Stomach (tissue), 9 donors: ENCODE results near the gene SCLT1. TPM values are rescaled to one million over a fixed set of nuclear protein-coding genes. Genes with fewer than 3 reads are reported as not detected.

Experiments
- DNase-seq, 2 donors: peaks; one replicate each; pipeline versions ENCODE4 v3.0.0 to v3.0.0-alpha.2; 2013 to 2019
- H3K27ac ChIP-seq, 5 donors: fragments of 200-600 bp in 4 of 5; sonication (generic) in 4 of 5; one replicate each; pipeline ENCODE4 v1.5.1; 2013 to 2019; ENCODE audit warnings: mild to moderate bottlenecking in 1 of 5, moderate library complexity in 1 of 5
- H3K27me3 ChIP-seq, 3 donors: fragments of 200-600 bp; sonication (generic); one replicate each; pipeline ENCODE4 v1.5.1; 2017 to 2019; ENCODE audit warnings: mixed run types in 1 of 3
- H3K36me3 ChIP-seq, 4 donors: fragments of 200-600 bp; sonication (generic); 1 replicate in 3 of 4; 2 replicates in 1 of 4; pipeline ENCODE4 v1.5.1; 2016 to 2019
- H3K4me1 ChIP-seq, 4 donors: fragments of 200-600 bp; sonication (generic); one replicate each; pipeline ENCODE4 v1.5.1; 2016 to 2019
- H3K4me3 ChIP-seq, 4 donors: fragments of 200-600 bp; sonication (generic) in 3 of 4; one replicate each; pipeline ENCODE4 v1.5.1; 2016 to 2019; ENCODE audit warnings: mild to moderate bottlenecking in 1 of 4
- H3K9me3 ChIP-seq, 4 donors: fragments of 200-600 bp; sonication (generic); one replicate each; pipeline ENCODE4 v1.5.1; 2016 to 2019
- EP300 ChIP-seq: sonication (generic); formaldehyde crosslinking; IDR thresholded peaks from one replicate; pipeline ENCODE4 v1.6.1; 2017; ENCODE audit warnings: antibody characterized with exemption
- POLR2A ChIP-seq, 4 donors: fragments of 450-650 bp; IDR thresholded peaks; one replicate each; pipeline ENCODE4 v1.6.1; 2016; ENCODE audit warnings: antibody characterized with exemption in 4 of 4, control low read depth in 2 of 4, mild to moderate bottlenecking in 1 of 4, moderate library complexity in 1 of 4
- POLR2AphosphoS5 ChIP-seq, 3 donors: sonication (generic); formaldehyde crosslinking; IDR thresholded peaks; one replicate each; pipeline ENCODE4 v1.6.1; 2016; ENCODE audit warnings: antibody characterized with exemption in 3 of 3
- whole genome bisulfite sequencing, 5 donors: extraction: QIAGEN DNeasy Blood & Tissue Kit in 3 of 5; methylation state at CpG; one replicate each; pipeline versions ENCODE4 v1.1.5 to v1.1.7; 2013 to 2018; 5-methylcytosine and 5-hydroxymethylcytosine counted together
- intact Hi-C: fragments of 100-400 bp; cut with DNase I; formaldehyde crosslinking; loops from one replicate; pipeline ENCODE4 v1.15.1; 2023; ENCODE audit warnings: low total_unique reads
- polyA plus RNA-seq, 3 donors: library from polyadenylated mRNA; stranded (reverse); fragments of 200-250 nt; gene quantifications; one replicate each; pipeline ENCODE4 v1.2.3, GENCODE V29; 2013
- small RNA-seq, 4 donors: library from RNA; depleted of rRNA; stranded (forward); fragments of <200 nt; gene quantifications; one replicate each; pipeline ENCODE3, GENCODE V24; 2016
- total RNA-seq, 5 donors: library from RNA; depleted of rRNA; stranded (reverse); fragments of >200 nt; gene quantifications; one replicate each; pipeline versions ENCODE4 v1.1.0 to v1.2.3, GENCODE V29; 2014 to 2016
- donor health status: healthy with polysubstance abuse.
- donor health status: Bipolar disorder and iron deficiency.
- donor health status: healthy.

The SCLT1 gene
- total and polyA plus RNA-seq, 8 donors = 2.3 to 49.0 (median 12.9) TPM

- TF ChIP-seq POLR2AphosphoS5 (IDR thresholded peaks at IDR 0.05) (peak in 1 of 3 donors; percentile 58), EP300 (peak; percentile 48), POLR2A (IDR thresholded peaks at IDR 0.05) (no peak)
- Histone ChIP-seq H3K4me3 (no peak overlapping the region), H3K27ac (peak overlapping the region in 3 of 5 donors; percentile 7 to 74 (median 40)), H3K4me1 (peaks cover 34 to 94% (median 67%) of the 10 kb centered on the region in 4 donors), H3K36me3 (peaks cover 10 to 40% (median 27%) of the 10 kb centered on the region in 4 donors), H3K9me3 (no peaks in the 10 kb centered on the region), H3K27me3 (no peaks in the 10 kb centered on the region)
- 32 to 62% (median 49%) methylated on average over 5 to 8 of the region's 8 CpGs for WGBS, 5 donors
- intact Hi-C loops = no loop called here
- peak; percentile 69 to 78 for DNase-seq
Observed at GRCh38 chr4:128835498-128836222, 257.7 kb downstream of the SCLT1 start.

Small RNA genes lying within 50 kb of the gene (small RNA-seq; reads per million reads assigned to genes)
- gene AC093826.2 = 0 reads per million in 4 donors

Other genes with a start within 250 kb of the SCLT1 start
- gene C4orf33, start 2.6 kb upstream of the SCLT1 start, total RNA-seq = 10 to 100 TPM in 2 of 5 donors, 1 to 10 TPM in 2, not detected in 1; 4.5 to 27.5 (median 11.2) TPM
- 10 to 100 TPM in 2 of 3 donors, 1 to 10 TPM in 1; 9.0 to 19.9 (median 15.1) TPM for gene C4orf33, start 2.6 kb upstream of the SCLT1 start, polyA plus RNA-seq